ENCODE measurements around the gene DNAJC27.

- no peak for TF ChIP-seq POLR2A (IDR thresholded peaks at IDR 0.05)
- no peak for TF ChIP-seq CTCF (IDR thresholded peaks at IDR 0.05)
Observed at GRCh38 chr2:24943427-24944053, 28.2 kb downstream of the DNAJC27 start.

Measured in testis (tissue), 2 donors.